GM12875 (cell line): Measurements from ENCODE around the gene FNDC3B.
"Not testable (repeated sequence)": the region's sequence is repeated elsewhere in the genome, so short reads cannot be mapped to it uniquely, and the experiment has no call there.

ENCODE experiments used
- H3K4me3 ChIP-seq: one replicate; pipeline ENCODE4 v1.5.1; 2011; ENCODE audit warnings: low read depth, low read length, control low read depth
- TF ChIP-seq, protein P1 (sequence below): IDR thresholded peaks from 2 replicates; pipeline ENCODE4 v1.5.1; 2011; ENCODE audit warnings: low read depth, mild to moderate bottlenecking, control low read depth, inconsistent platforms, low read length, moderate library complexity, borderline replicate concordance; ENCODE audit not compliant: insufficient read depth

FNDC3B gene

DNA sequence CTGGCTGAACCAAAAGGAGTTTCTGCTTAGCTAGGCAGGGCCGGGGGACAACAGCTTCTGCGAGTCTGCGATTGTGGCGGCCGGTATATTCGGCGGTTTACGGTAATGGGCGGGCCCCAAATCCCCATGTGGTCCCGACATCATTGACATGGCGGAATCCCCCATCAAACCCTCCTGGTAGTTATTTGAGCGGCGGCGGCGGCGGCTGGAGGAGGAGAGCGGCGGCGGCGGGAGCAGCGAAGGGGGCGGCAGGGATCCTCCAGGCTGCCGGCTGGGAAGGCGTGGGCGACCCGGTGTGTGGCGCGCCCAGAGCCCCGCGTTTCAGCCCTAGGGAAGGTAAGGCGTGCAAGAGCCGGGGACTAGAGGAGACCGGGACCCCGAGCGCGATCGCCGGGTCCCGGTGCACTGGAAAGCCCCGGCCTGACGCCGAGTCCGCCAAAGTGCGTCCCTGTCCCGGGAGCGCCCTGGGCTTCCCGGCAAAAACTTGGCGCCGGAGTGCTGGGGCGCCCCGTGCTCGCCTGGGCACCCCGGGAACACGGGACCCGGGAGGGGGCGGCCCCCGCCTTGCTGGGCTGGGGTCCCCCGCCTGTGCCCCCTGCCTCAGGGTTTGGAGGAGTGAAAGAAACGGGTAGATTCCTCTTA lies at the start of gene FNDC3B:
TSS of gene FNDC3B (plus strand) at position 143 of the 642 bp plus-strand sequence. CDS start 72,902 bp downstream, outside the sequence.
- H3K4me3 ChIP-seq = peak within 1 kb of the TSS; percentile 97
- TF ChIP-seq, protein P1, sequence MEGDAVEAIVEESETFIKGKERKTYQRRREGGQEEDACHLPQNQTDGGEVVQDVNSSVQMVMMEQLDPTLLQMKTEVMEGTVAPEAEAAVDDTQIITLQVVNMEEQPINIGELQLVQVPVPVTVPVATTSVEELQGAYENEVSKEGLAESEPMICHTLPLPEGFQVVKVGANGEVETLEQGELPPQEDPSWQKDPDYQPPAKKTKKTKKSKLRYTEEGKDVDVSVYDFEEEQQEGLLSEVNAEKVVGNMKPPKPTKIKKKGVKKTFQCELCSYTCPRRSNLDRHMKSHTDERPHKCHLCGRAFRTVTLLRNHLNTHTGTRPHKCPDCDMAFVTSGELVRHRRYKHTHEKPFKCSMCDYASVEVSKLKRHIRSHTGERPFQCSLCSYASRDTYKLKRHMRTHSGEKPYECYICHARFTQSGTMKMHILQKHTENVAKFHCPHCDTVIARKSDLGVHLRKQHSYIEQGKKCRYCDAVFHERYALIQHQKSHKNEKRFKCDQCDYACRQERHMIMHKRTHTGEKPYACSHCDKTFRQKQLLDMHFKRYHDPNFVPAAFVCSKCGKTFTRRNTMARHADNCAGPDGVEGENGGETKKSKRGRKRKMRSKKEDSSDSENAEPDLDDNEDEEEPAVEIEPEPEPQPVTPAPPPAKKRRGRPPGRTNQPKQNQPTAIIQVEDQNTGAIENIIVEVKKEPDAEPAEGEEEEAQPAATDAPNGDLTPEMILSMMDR = no peak

DNA sequence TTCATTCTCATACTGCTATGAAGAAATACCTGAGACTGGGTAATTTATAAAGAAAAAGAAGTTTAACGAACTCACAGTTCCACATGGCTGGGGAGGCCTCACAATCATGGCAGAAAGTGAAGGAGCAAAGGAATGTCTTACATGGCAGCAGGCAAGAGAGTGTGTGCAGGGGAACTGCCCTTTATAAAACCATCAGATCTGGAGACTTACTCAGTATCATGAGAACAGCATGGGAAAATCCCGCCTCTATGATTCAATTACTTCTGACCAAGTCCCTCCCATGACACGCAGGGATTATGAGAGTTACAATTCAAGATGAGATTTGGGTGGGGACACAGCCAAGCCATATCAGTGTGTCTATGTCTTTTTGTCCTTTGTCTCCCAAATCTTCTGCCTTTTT lies 49.1 kb upstream of the FNDC3B start:
- not testable (repeated sequence) for H3K4me3 ChIP-seq

DNA sequence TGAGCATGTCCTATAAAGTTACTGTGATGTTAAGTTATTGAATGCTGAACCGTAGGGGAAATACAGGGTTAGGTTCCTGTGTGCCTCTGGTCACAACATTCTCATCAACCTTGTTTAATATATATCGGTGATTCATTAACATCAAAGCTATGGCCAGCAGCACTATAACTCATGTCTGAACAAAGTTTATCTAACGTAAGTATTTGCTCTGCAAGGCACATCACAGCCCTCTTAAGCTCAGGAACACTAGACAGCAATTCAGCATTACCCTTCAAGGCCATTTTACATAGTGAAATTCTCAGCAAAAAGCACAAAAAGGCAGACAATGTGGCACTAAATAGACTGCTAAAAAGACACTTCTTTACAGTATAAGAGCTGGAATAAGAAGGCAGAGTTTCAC lies 48.2 kb upstream of the FNDC3B start:
- no peak overlapping the region for H3K4me3 ChIP-seq
- TF ChIP-seq, protein P1 = no peak

DNA sequence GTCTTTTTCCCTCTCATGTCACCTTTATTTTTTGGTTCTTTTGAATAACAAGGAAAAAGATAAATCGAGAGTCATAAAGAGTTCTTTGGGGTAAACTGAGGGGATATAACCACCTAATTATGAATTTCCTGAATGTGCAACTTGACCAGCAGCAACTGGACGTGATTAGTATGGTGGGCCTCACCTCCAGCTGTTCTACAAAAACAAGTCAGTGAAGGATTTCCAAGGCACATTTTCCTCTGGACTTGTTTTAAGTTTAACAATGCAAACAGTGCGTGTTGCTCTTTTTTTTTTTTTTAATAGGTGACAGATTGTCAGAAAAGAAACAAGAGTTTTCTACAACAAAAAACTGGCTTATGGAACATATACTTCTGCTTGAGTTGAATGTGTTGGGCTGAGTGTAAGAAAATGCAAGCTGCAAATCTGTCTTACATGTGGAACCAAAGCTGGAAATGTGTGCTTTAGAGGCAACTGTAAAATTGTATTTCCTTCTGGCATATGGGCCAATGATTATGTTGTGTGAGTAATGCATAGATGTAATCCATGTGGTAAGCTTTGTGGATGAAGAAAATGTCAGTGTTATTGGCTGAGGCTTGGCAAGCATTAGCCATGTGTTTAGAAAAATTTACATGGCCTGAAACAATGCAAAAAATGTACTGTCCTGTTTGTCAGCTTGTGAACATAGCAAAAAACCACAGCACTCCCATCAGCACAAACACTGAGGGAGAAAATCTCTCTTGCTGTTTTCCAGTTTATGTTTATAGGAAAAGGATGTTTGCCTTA lies 44.5 kb upstream of the FNDC3B start:
- no peak overlapping the region for H3K4me3 ChIP-seq
- TF ChIP-seq, protein P1 = no peak

DNA sequence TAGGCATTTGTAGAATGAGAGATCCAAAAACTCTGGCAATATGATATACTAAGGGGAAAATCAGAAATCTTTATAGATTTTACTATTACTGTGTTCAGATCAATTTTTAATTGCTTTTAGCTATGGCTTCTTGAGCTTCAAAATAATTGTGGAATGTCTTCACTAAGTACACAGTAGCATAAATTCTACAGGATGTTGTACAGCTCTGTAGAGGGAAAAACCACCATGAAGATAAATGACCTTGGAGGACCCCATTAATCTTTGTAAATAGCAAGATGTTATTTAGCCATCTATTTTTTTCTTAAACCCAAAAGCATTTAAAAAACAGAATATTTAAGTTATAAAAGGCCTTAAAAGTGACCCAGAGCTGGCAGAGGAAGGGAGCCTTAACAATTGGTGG lies 43.9 kb upstream of the FNDC3B start:
- no peak overlapping the region for H3K4me3 ChIP-seq
- TF ChIP-seq, protein P1 = no peak

DNA sequence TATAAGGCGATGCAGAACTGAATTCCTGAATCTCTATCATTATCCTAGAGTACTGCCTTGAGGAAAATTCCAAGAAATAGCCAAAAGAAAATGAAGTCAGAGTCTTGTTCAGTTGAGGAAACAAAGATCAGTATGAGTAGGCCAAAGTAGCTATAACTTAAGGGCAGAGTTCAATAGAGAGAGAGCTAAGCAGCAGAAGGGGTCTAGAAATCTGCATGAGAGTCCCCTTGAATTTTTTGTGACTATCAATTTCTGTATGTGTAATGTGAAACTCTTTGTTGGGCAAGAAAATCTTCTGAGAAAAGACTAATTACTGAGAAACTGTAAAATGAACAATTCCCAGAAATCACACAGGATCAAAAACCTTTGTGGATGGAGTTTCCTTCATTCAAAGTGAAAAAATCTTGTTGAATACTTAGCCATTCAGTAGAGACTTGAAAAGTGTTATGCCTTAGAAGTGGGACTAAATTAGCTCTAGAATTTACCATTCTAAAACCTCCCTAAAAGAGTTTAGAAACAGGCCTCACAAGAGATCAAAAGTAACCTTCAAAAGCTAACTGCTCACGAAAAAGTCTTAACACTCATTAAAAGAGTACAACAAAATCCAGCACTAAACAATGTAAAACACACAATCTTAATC lies 43.1 kb upstream of the FNDC3B start:
- no peak overlapping the region for H3K4me3 ChIP-seq
- TF ChIP-seq, protein P1 = no peak

DNA sequence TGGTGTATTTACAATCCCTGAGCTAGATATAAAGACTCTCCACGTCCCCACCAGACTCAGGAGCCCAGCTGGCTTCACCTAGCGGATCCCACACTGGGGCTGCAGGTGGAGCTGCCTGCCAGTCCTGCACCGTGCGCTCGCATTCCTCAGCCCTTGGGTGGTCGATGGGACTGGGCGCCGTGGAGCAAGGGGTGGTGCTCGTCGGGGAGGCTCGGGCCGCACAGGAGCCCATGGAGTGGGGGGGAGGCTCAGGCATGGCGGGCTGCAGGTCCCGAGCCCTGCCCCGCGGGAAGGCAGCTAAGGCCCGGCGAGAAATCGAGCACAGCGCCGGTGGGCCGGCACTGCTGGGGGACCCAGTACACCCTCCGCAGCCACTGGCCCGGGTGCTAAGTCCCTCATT lies 40.6 kb upstream of the FNDC3B start:
- not testable (repeated sequence) for H3K4me3 ChIP-seq

DNA sequence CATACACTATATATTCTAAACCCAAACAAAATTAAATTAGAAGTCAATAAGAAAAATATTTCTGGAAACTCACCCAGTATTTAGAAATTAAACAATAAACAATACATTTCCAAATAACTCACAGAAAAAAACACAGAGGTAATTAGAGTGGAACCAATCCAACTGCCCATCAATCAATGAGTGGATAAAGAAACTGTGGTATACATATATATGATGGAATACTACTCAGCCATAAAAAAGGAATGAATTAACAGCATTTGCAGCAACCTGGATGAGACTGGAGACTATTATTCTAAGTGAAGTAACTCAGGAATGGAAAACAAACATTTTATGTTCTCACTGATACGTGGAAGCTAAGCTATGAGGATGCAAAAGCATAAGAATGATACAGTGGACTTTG lies 37.8 kb upstream of the FNDC3B start:
- H3K4me3 ChIP-seq = not testable (repeated sequence)
